ENCODE results near the gene GCDH.

The GCDH gene

GRCh38 chr19:12938779-12939601, 48.0 kb downstream of the GCDH start:
- TF ChIP-seq Cebpa-rat (IDR thresholded peaks at IDR 0.05), result no peak
- Histone ChIP-seq H3K36me3 (peaks cover 49 to 53% (median 51%) of the 10 kb centered on the region in 11 experiments), H3K4me2 (peak overlapping the region; percentile 85 to 99 (median 97)), H3K9me3 (replicated peaks in 1 of 11) (no peaks in the 10 kb centered on the region), H3K4me3 (peak overlapping the region; percentile 84 to 100 (median 97)), H3K9ac (peak overlapping the region; percentile 96 to 100 (median 99)), H3K4me1 (peaks cover 64 to 72% (median 69%) of the 10 kb centered on the region in 10 experiments), H4K20me1 (peaks cover 51 to 55% (median 54%) of the 10 kb centered on the region in 11 experiments), H3K27ac (peak overlapping the region; percentile 92 to 99 (median 97)), H3K27me3 (no peaks in the 10 kb centered on the region)

GRCh38 chr19:12939975-12940423, 49.0 kb downstream of the GCDH start:
- peak overlapping the region; percentile 96 to 100 (median 99) for H3K9ac ChIP-seq
- no peaks in the 10 kb centered on the region for H3K9me3 ChIP-seq (replicated peaks in 1 of 11)
- peaks cover 57 to 65% (median 63%) of the 10 kb centered on the region in 11 experiments for H4K20me1 ChIP-seq
- peak overlapping the region; percentile 85 to 99 (median 97) for H3K4me2 ChIP-seq
- peak overlapping the region; percentile 92 to 99 (median 97); a peak in 20 of 22 replicates for H3K27ac ChIP-seq
- no peaks in the 10 kb centered on the region for H3K27me3 ChIP-seq
- peaks cover 63 to 78% (median 72%) of the 10 kb centered on the region in 10 experiments for H3K4me1 ChIP-seq
- no peak for TF ChIP-seq Cebpa-rat (IDR thresholded peaks at IDR 0.05)
- peak overlapping the region; percentile 84 to 100 (median 97) for H3K4me3 ChIP-seq
- H3K36me3 ChIP-seq, result peaks cover 59 to 63% (median 61%) of the 10 kb centered on the region in 11 experiments

GRCh38 chr19:12940897-12941296, 49.9 kb downstream of the GCDH start:
- TF ChIP-seq Cebpa-rat (IDR thresholded peaks at IDR 0.05), result no peak

GRCh38 chr19:12943437-12944044, 52.6 kb downstream of the GCDH start:
- Histone ChIP-seq H4K20me1 (peaks cover 57 to 87% (median 72%) of the 10 kb centered on the region in 11 experiments), H3K27ac (peak overlapping the region in 3 of 11 experiments; percentile 13 to 32 (median 23); a peak in 3 of 22 replicates), H3K36me3 (peaks cover 75 to 84% (median 81%) of the 10 kb centered on the region in 11 experiments), H3K4me3 (peak overlapping the region in 5 of 10 experiments; percentile 27 to 100 (median 36); a peak in 7 of 20 replicates), H3K4me2 (peak overlapping the region; percentile 46 to 99 (median 97)), H3K9me3 (replicated peaks in 1 of 11) (no peaks in the 10 kb centered on the region), H3K9ac (peak overlapping the region; percentile 12 to 66 (median 46); a peak in 18 of 22 replicates), H3K4me1 (peaks cover 64 to 79% (median 75%) of the 10 kb centered on the region in 10 experiments), H3K27me3 (no peaks in the 10 kb centered on the region)
- no peak for TF ChIP-seq Cebpa-rat (IDR thresholded peaks at IDR 0.05)

More at GRCh38 chr19:12940897-12941296, 49.9 kb downstream of the GCDH start:
- peaks cover 63 to 77% (median 75%) of the 10 kb centered on the region in 10 experiments for H3K4me1 ChIP-seq
- peaks cover 57 to 70% (median 66%) of the 10 kb centered on the region in 11 experiments for H4K20me1 ChIP-seq
- H3K9ac ChIP-seq, result peak overlapping the region; percentile 96 to 100 (median 99)
- H3K27ac ChIP-seq, result peak overlapping the region in 10 of 11 experiments; percentile 92 to 99 (median 97); a peak in 15 of 22 replicates
- peak overlapping the region; percentile 84 to 100 (median 97) for H3K4me3 ChIP-seq
- H3K36me3 ChIP-seq, result peaks cover 62 to 66% (median 63%) of the 10 kb centered on the region in 11 experiments
- peak overlapping the region; percentile 85 to 99 (median 97) for H3K4me2 ChIP-seq
- H3K9me3 ChIP-seq (replicated peaks in 1 of 11), result no peaks in the 10 kb centered on the region
- H3K27me3 ChIP-seq, result no peaks in the 10 kb centered on the region

GRCh38 chr19:12944104-12944674, 53.2 kb downstream of the GCDH start:
- peak overlapping the region; percentile 16 to 99 (median 49); a peak in 18 of 22 replicates for H3K4me2 ChIP-seq
- H3K27ac ChIP-seq, result peak overlapping the region in 7 of 11 experiments; percentile 19 to 96 (median 84); a peak in 11 of 22 replicates
- TF ChIP-seq Cebpa-rat (IDR thresholded peaks at IDR 0.05), result no peak

GRCh38 chr19:12945479-12946091, 54.6 kb downstream of the GCDH start, which contains the start of gene RAD23A:
RAD23A (plus strand) TSS chr19:12945862; CDS start chr19:12945949, 87 bp downstream.
- Histone ChIP-seq H3K27me3 (no peaks in the 10 kb centered on the region), H3K4me3 (peak within 1 kb of the TSS; percentile 62 to 100 (median 84)), H3K27ac (peak within 1 kb of the TSS; percentile 74 to 97 (median 94)), H3K36me3 (peaks cover 79 to 87% (median 84%) of the 10 kb centered on the region in 11 experiments), H3K9me3 (replicated peaks in 1 of 11) (no peaks in the 10 kb centered on the region), H4K20me1 (peaks cover 36 to 86% (median 65%) of the 10 kb centered on the region in 11 experiments), H3K9ac (peak within 1 kb of the TSS; percentile 88 to 99 (median 96)), H3K4me1 (peaks cover 72 to 88% (median 85%) of the 10 kb centered on the region in 10 experiments), H3K4me2 (peak within 1 kb of the TSS; percentile 85 to 99 (median 95))
- TF ChIP-seq Cebpa-rat (IDR thresholded peaks at IDR 0.05), result no peak

More at GRCh38 chr19:12944104-12944674, 53.2 kb downstream of the GCDH start:
- H3K27me3 ChIP-seq, result no peaks in the 10 kb centered on the region
- H3K9me3 ChIP-seq (replicated peaks in 1 of 11), result no peaks in the 10 kb centered on the region
- peaks cover 70 to 85% (median 81%) of the 10 kb centered on the region in 10 experiments for H3K4me1 ChIP-seq
- peak overlapping the region in 2 of 10 experiments; percentile 46 to 100; a peak in 5 of 20 replicates for H3K4me3 ChIP-seq
- H4K20me1 ChIP-seq, result peaks cover 50 to 87% (median 73%) of the 10 kb centered on the region in 11 experiments
- H3K36me3 ChIP-seq, result peaks cover 79 to 87% (median 84%) of the 10 kb centered on the region in 11 experiments
- peak overlapping the region in 10 of 11 experiments; percentile 26 to 99 (median 65); a peak in 15 of 22 replicates for H3K9ac ChIP-seq

- TF ChIP-seq Cebpa-rat (IDR thresholded peaks at IDR 0.05), result no peak
- Histone ChIP-seq H3K4me3 (peak overlapping the region; percentile 62 to 100 (median 84)), H3K27me3 (no peaks in the 10 kb centered on the region), H3K9me3 (replicated peaks in 1 of 11) (no peaks in the 10 kb centered on the region), H3K4me1 (peaks cover 69 to 88% (median 85%) of the 10 kb centered on the region in 10 experiments), H3K36me3 (peaks cover 79 to 87% (median 84%) of the 10 kb centered on the region in 11 experiments), H3K27ac (peak overlapping the region; percentile 74 to 97 (median 94)), H3K4me2 (peak overlapping the region; percentile 85 to 98 (median 94)), H3K9ac (peak overlapping the region; percentile 88 to 99 (median 96)), H4K20me1 (peaks cover 30 to 86% (median 64%) of the 10 kb centered on the region in 11 experiments; a peak in 21 of 22 replicates)
Measured at GRCh38 chr19:12946092-12946721, 55.2 kb downstream of the GCDH start.

All from BLaER1 treated with 17β-estradiol and CSF1 and Interleukin-3, amounts not matched to agents 10 nM and 100 nM (cell line).